GM19240 (cell line): ENCODE results near the gene ADAM22.
"Not testable (repeated sequence)": the region's sequence is repeated elsewhere in the genome, so short reads cannot be mapped to it uniquely, and the experiment has no call there.

Experiments used
- DNase-seq: peaks from one replicate; pipeline ENCODE4 v3.0.0; 2011; ENCODE audit warnings: low spot score; ENCODE audit not compliant: insufficient read length

Gene ADAM22

DNA sequence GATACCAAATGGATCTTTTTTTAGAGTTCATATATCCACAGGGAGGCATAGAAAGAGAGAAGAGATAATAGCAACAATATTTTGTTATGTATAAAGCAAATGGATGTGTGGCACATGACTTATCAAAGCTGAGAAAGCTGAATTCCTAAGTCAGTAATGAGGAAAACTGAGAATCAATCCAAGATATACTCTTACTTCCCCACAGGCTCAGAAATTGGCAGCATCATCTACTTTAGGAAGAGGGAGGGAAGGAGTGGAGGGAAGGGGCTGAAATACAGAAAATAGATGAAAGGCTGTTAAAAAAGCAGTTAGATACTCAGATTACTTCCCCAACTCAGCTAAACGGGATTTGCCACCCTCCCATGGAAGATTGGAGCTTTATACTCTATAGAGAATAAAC lies 222.3 kb downstream of the ADAM22 start:
- no peak for DNase-seq

DNA sequence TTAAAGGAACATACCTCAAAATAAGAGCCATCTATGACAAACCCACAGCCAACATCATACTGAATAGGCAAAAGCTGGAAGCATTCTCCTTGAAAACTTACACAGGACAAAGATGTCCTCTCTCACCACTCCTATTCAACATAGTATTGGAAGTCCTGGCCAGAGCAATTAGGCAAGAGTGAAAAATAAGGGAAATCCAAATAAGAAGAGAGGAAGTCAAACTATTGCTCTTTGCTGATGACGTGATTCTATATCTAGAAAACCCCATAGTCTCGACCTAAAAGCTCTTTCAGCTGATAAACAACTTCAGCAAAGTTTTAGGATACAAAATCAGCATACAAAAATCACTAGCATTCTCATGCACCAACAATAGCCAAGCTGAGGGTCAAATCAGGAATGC lies 225.7 kb downstream of the ADAM22 start:
- DNase-seq, result not testable (repeated sequence)

DNA sequence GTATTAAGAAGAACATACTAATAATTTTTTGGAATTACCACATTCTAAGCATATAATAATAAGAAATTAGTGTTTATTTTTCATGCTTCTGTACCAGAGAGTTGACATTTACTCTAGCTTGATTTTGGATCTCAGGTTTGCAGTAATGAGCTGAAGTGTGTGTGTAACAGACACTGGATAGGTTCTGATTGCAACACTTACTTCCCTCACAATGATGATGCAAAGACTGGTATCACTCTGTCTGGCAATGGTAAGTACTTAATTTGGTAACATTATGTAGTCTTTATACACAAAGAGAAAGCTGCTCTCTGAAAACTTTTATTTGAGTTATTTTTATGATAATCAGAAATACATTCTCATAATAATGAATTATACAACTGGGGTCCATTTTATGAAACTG lies 231.6 kb downstream of the ADAM22 start:
- no peak for DNase-seq

DNA sequence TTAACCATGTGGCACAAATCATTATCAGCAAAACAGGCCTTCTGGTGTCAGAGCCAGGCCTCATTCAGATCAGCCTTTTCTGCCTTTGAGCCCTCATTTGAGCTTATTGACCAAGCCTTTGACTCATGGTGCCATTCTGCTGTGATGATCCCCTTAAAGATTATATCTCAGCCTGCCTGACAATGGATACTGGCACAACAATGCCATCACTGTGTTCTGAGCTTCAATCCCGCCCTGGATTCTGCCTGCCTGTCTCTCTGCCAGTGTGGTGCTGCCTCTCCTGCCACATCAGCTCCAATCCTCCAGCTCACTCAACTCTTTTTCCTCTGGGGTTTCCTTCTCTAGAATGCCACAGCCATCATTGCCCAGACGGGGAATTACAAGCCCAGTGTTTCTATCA lies 233.2 kb downstream of the ADAM22 start:
- DNase-seq, result no peak

DNA sequence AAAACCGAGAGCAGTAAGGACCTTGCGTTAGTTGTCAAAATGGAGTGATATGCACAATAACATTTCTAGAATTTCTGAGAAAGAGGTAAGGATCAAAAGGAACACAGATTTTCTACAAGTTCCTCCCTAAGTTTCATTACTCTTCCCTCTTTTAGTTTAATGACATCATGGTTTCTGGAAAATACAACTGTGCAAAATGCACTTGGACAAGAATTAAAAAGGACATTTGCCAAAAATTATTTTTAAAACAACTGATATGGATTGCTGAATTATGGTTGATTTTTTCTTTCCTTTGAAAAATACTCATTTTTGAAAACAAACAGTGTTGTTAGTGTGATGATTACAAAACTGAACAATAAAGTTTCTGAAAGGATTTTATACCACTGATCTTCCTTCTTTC lies 233.7 kb downstream of the ADAM22 start:
- DNase-seq, result no peak

DNA sequence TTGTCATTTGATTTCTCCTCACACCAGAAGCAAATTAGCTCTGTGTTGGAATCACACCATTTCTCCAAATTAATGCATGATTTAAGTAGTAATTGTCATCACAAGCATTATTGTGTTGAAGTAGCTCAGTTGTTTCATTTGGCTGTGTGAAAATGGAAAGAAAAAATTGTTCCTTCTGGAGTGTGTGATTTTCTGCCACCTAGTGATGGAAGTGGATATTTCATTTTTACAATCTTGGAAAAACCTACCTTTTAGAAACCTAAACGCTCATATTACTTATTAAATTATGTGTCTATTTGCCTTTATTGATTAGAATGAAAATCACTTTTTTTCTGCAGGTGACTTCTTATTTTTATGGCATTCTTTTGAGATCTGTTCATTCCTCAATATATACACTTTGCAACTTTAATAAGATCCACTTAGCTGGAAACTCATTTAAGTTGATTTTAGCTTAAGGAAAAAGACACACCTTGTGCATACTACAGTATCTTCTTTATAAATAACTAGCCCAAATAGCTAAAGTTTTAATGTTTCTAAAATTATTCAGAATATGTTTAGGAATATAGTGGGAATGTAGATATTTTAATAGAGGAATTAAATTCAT lies 235.8 kb downstream of the ADAM22 start:
- DNase-seq, result no peak

DNA sequence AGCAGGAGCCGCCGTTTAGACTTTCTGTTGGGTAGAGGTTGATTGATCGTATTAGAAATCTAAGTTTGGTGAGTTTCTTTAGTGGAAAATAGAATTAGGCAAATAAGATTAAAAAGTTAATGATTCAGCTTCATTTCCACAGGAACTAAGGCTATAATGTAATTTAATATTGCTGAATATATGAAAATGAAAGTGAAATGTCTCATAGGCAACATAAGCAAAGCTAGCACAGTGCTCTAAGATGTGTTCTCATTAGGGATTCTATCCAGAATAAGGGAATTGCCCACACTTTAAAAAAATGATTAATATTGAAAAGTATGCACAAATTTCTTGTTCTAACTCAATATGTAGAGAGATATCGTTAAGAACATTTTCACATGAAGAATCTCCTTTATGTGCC lies 238.8 kb downstream of the ADAM22 start:
- DNase-seq, result no peak

DNA sequence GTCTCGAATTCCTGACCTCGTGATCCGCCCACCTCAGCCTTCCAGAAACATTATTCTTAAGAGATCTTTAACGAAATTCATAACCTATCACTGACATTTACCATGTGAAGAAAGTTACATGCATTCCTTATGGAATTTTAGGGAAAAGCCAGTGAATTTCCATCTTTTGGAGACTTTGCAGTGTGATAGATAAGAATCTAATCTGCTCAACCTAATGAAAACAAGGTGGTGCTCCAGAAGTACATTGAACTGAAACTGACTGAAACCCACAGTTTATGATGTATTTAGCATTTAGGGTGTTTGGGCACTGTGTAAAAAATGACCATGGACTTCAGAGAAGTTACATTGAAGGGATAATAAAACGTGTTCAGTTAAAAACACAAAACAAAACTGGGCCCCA lies 242.1 kb downstream of the ADAM22 start:
- DNase-seq, result no peak

DNA sequence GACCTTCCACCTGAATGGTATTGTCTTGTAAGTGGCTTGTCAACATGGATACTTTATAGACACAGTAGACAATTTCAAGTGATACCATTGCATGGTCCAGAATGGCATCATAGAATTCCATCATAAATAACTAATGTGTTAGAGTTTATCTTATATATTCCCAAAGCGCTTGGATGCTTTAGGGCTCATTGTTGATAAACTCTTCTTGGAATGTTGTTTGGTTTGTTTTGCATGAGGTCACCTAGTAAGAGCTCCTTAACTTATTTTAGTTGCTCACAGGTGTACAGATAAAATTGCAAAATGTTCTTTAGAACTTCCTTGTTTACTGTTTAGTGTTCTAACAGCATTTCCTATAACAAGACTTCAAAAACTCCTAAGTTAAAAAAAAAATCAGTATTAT lies 249.0 kb downstream of the ADAM22 start:
- DNase-seq, result no peak

DNA sequence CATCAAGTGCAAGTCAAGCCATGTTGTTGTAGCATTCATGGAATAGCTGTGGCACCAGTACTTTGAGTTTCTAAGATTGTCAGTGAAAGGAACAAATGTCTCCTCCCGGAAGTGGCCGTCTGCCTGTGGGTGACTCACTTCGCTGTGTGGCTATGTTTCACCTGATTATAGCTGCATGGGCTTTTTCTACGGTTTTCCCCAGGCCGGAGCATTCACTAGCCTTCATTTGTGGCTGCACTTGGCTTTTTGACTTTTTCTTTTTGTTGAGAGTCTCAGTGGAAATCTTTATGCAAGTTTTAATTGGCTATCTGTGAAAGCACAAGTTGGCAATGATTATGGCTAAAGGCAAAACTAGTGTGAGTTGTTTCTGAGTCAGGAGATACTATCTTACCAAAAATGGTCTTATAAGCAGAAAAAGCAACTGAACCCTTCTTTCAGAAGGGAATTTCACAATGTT lies 250.8 kb downstream of the ADAM22 start:
- no peak for DNase-seq

- DNase-seq, result no peak
Observed at GRCh38 chr7:88185650-88186049, 251.6 kb downstream of the ADAM22 start.

DNA sequence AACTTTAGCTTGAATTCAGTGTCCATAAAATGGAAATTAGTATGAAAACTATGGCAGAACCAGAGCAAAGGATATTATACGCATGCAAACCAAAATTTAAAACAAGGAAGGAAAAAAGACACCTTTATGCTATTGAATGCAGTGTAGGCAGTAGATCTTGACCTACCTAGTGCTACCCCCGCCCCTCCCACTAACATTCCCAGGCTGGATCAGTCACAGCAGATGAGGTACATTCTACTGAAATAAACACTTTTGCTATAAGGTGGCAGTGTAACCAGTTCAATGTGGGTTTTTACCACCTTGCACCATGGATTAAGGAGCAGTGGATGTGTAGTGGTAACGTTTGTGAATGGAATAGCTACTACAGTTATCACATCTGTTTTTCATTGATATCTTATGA lies 257.9 kb downstream of the ADAM22 start:
- DNase-seq, result no peak

DNA sequence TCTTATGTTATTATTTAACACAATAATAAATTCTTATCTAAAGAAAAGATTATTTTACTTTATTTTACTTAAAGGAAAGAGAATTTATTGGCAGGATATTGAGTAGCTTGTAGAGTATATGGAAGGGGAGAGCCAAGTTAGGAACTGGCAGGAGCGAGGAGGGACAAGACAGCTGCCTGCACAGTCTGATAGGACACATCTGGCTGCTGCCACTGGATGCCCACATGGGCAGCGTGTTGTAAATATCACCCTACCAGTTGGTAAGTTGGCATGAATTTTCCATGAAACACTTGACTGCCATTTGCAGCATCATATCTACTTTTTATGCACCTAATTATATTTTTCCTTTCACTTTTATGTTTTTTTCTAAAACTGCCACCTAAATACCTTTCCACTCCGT lies 266.2 kb downstream of the ADAM22 start:
- DNase-seq, result no peak

DNA sequence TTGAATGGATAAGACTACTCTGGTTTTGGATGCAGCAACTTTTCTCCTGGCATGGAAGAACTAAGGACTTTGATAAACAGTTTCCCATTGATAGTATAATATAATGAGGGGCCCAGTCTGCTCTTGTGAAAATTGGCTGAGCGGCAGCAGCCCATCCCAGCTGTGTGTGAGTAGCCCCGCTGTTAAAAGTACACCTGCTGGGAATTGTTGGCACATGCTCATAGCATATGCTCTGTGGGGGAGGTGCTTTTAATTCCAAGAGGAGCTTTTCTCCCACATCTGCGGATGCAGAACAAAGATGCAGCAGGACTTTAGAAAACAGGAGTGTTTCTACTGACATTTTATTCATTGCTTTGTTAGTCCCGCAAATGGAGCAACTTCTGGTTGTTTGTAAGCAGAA lies 266.7 kb downstream of the ADAM22 start:
- no peak for DNase-seq

GRCh38 chr7:88201305-88201704 lies 267.3 kb downstream of the ADAM22 start:
- no peak for DNase-seq

GRCh38 chr7:88202278-88202677 lies 268.2 kb downstream of the ADAM22 start:
- DNase-seq, result no peak

GRCh38 chr7:88202799-88203198 lies 268.7 kb downstream of the ADAM22 start:
- no peak for DNase-seq

DNA sequence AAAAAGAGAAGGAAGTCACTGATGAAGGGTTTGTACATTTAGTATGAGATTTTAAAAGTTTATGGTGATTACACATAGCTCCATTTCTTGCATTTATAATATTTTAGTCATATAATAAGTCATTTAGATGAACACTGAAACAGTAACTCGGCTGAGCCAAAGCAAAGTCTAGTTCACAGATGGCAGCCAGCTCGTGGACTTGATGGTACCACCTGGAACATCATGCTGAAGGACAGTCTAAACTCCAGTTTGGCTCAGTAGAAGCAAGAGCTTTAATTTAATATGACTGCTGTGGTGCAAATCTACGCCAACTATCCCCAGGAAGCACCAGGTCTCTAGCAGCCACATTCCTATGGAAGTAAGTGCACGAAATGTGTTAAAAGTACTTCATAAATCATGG lies 269.4 kb downstream of the ADAM22 start:
- no peak for DNase-seq

GRCh38 chr7:88204525-88205110 lies 270.6 kb downstream of the ADAM22 start:
- no peak for DNase-seq

- no peak for DNase-seq
Observed at GRCh38 chr7:88205179-88205578, 271.1 kb downstream of the ADAM22 start.

- no peak for DNase-seq
Observed at GRCh38 chr7:88206254-88206653, 272.2 kb downstream of the ADAM22 start.

DNA sequence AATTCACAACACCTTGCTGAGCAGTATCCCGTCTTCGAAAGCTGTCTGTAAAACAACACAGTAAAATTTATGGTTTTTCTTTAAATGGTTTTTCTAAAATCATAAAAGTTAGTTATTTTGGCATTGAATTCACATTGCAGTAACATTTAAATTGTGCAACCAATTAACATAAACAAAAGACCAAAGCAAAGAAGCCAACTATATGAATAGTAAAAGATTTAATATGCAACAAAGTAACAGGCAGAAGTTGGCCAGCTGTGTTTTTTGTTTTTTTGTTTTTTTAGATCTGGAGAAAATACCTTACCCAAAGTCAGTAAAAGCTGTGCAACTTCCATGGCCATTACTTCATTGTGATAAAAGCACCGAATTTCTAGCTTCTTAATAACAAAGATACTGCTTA lies 274.5 kb downstream of the ADAM22 start:
- DNase-seq, result no peak

- DNase-seq, result no peak
Observed at GRCh38 chr7:88212918-88213317, 278.9 kb downstream of the ADAM22 start.

DNA sequence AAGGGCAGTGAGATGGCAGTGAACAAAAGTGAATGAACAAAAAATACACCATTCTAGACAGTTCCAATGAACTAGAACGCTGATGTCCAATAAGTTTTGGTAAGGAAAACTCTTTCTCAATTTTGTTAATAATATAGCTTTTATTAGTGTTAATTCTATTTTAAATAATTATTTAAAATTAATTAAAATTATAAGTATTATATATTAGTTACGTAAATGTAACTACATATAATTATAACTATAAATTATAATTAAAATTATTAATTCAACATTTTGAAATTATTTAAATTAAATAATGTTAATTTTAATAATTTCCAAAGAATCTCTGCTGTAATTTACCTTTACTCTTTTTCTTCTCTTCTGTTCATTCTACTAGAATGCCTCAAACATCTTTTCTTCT lies 280.4 kb downstream of the ADAM22 start:
- DNase-seq, result no peak
